GM13977 (cell line): ENCODE data around the gene TYK2.
"Not testable (repeated sequence)": the region's sequence is repeated elsewhere in the genome, so short reads cannot be mapped to it uniquely, and the experiment has no call there.

Experiments used
- DNase-seq: peaks from one replicate; pipeline ENCODE4 v3.0.0; 2012; ENCODE audit warnings: low spot score
- in situ Hi-C: fragments of 300-500 bp; cut with MboI; formaldehyde crosslinking; loops from one replicate; pipeline ENCODE4 v1.12.0; 2022; ENCODE audit warnings: low sequenced_read_pairs, low pct_unique_long_range_greater_than_20kb, mixed read lengths, inconsistent platforms; ENCODE audit not compliant: unreplicated experiment
- TF ChIP-seq, protein P1 (sequence below): IDR thresholded peaks from 2 replicates; pipeline ENCODE4 v1.5.1; 2012; ENCODE audit warnings: mild to moderate bottlenecking, control low read depth; ENCODE audit not compliant: insufficient read depth; ENCODE audit errors: extremely low read depth, missing control alignments

Gene TYK2

GRCh38 chr19:10417541-10418234 is 37.3 kb upstream of the TYK2 start:
- TF ChIP-seq, protein P1, sequence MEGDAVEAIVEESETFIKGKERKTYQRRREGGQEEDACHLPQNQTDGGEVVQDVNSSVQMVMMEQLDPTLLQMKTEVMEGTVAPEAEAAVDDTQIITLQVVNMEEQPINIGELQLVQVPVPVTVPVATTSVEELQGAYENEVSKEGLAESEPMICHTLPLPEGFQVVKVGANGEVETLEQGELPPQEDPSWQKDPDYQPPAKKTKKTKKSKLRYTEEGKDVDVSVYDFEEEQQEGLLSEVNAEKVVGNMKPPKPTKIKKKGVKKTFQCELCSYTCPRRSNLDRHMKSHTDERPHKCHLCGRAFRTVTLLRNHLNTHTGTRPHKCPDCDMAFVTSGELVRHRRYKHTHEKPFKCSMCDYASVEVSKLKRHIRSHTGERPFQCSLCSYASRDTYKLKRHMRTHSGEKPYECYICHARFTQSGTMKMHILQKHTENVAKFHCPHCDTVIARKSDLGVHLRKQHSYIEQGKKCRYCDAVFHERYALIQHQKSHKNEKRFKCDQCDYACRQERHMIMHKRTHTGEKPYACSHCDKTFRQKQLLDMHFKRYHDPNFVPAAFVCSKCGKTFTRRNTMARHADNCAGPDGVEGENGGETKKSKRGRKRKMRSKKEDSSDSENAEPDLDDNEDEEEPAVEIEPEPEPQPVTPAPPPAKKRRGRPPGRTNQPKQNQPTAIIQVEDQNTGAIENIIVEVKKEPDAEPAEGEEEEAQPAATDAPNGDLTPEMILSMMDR: no peak
- DNase-seq: no peak
- in situ Hi-C loops: no loop called here

GRCh38 chr19:10416380-10417257 is 36.2 kb upstream of the TYK2 start:
- in situ Hi-C loops: no loop called here
- DNase-seq: peak; percentile 96
- TF ChIP-seq, protein P1: peak; percentile 77

DNA sequence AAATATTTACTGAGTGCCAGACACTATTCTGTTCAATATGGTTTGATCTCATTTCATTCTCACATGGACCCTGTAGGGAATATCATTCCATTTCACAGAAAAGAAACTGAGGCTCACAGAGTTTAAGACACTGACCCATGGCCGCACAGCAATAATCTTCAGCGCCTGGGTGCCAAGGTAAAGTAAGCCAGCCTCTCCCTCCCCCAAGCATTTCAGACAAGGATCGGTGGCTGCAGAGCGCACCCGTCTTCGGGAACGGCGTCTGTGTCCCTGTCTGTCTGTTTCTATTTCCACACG is 35.7 kb upstream of the TYK2 start:
- no peak for DNase-seq
- TF ChIP-seq, protein P1: no peak
- in situ Hi-C loops: no loop called here

DNA sequence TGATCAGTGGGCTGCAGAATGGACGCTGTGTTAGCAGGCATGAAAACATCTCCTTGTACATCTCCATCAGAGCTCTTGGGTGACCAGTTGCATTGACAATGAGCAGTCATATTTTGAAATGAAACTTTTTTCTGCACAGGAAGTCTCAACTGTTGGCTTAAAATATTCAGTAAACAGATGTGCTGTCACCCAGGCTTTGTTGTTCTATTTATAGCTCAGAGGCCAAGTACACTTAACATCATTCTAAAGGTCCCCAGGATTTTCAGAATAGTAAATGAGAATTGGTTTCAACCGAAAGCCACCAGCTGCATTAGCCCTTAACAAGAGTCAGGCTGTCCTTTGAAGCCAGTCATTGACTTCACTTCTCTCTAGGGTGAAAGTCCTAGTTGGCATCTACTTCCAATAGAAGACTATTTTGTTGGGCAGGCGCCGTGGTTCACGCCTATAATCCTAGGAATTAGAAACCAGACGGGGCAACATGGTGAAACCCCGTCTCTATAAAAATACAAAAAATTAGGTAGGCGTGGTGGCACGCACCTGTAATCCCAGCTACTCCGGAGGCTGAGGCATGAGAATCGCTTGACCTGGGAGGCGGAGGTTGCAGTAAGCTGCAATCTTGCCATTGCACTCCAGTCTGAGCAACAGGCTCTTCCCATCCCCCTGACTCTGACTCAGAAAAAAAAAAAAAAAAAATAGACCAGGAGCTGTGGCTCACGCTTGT is 32.0 kb upstream of the TYK2 start:
- TF ChIP-seq, protein P1: no peak
- DNase-seq: peak; percentile 65
- in situ Hi-C loops: no loop called here

- in situ Hi-C loops: not testable (repeated sequence)
Observed at GRCh38 chr19:10411224-10411623, 30.9 kb upstream of the TYK2 start.

DNA sequence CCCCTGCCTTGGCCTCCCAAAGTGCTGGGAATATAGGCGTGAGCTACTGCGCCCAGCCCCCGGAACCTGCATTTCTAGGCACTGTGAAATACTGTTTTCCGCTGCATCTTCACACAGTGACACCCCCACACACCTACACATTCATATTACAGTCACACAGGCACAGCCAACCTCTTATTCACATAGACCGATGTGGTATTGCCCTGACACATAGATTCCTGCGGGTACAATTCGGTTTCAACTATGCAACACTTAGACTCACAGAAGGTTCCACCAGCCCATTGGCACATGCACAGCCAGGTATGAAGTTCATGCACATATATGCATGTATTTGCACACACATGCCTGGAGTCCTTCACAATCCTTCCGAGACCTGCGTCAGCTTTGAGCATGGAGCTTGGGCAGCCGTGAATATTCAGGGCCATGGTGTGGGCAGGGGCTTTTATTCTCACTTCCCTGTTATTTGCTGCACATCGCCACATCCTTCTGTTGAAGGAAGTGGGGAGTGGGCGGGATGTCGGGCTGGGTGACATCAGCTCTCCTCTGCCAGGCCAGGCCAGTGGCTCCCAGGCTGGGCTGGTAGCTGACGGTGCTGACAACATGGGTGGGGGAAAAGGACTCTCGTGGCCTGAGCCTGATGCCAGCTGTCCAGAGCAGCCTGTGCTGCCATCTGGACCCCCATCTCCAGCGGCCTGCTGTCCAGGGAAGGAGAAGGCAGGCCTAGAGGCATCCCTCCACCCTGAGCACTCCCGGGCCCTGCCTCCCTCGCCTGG is 28.3 kb upstream of the TYK2 start:
- in situ Hi-C loops: no loop called here
- peak; percentile 59 for DNase-seq
- TF ChIP-seq, protein P1: no peak

More at GRCh38 chr19:10411224-10411623, 30.9 kb upstream of the TYK2 start:
- DNase-seq: not testable (repeated sequence)
